Measurements from ENCODE around the gene CXorf51A.
"Not testable (repeated sequence)": the region's sequence is repeated elsewhere in the genome, so short reads cannot be mapped to it uniquely, and the experiment has no call there.

CXorf51A gene

DNA sequence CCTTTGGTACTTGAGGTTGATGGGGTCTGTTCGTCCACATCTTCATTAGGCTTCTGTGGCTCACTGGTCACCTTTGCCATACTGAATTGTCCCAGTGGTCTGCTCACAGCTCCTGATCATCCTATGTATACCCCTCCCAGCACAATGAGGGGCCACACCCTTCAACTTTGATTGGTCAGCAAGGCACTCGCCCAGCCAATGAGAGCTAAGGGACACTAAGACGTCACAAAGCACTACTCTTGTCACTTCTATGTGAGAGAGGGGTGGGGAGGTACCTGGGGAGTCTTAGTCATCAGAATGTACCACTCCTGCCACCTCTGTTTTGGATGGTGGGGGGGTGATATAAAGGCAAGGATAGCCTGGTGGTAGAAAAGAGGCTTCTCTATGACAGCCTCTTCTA, at the start of gene CXorf51A:
Gene CXorf51A, minus strand, starts transcription at position 101 of the 400 bp plus-strand sequence. Its CDS starts 21 bp downstream, at position 80.
- not testable (repeated sequence) for DNase-seq

DNA sequence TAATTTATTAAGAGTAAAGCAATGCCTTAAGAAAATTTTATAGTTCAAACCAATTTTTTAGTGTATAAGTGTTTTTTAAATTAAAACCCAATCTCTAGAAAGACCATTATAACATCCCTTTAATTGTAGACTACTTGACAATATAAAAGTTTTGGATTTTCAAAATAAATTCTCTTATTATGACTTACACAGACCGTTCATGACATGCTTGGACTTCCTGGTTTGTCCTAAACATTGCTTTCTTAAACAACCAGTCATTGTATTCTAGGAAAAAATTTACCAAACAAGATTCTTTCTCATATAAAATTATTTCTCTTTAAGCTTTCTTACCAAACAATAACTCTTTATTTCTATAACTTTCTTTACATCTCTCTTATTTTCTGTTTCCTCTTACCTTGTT, 49.0 kb upstream of the CXorf51A start:
- DNase-seq, result no peak

DNA sequence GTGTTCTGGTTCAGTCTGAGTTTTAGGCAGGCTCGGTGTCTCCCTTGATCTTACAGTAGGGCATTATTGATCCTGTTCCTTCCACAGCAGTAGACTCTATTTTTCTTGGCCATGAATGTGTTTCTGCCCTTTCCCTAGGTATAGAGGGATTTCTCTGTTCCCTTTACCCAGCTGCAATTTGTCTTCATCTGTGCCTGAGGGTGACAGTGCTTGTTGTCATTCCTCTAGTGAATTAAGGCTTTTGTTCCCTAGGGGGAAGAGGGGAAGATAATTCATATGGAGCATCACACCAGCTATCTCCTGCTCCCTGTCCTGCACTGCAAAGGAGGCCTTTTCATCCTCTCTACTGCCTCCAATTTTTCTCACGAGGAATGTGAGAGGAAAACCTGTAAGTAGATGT, 39.7 kb upstream of the CXorf51A start:
- no peak for DNase-seq

DNA sequence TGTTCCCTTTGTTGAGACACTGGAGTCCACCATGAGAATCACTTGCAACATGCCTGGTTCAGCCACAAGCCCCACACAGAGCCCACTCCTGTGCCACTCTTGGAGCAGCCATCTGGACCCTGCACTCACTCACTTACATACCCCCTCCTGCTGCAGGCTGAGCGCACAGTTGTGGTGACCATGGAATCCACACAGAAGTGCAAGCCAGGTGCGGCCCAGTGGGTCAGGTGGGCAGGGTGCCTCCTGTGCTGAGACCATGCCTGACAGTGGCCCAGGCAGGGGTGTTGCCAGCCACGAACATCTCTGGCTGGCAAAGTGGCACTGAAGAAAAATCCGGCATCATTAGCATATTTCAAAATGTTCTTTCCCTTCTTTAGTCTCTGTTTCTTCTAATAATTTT, 17.4 kb upstream of the CXorf51A start:
- DNase-seq, result no peak

DNA sequence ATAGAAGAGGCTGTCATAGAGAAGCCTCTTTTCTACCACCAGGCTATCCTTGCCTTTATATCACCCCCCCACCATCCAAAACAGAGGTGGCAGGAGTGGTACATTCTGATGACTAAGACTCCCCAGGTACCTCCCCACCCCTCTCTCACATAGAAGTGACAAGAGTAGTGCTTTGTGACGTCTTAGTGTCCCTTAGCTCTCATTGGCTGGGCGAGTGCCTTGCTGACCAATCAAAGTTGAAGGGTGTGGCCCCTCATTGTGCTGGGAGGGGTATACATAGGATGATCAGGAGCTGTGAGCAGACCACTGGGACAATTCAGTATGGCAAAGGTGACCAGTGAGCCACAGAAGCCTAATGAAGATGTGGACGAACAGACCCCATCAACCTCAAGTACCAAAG, 5.1 kb downstream of the CXorf51A start, which contains the start of gene CXorf51B:
Gene CXorf51B, plus strand, starts transcription at position 301 of the 400 bp plus-strand sequence. Its CDS starts 21 bp downstream, at position 322.
- not testable (repeated sequence) for DNase-seq
